Amygdala (tissue), 56 donors: ENCODE results near the gene CFL2.

ENCODE experiments used
- DNase-seq, 56 donors: peaks; one replicate each; lab custom pipeline; 2025; lab: John Stamatoyannopoulos, UW

The CFL2 gene

GRCh38 chr14:34678306-34678705 is 36.1 kb downstream of the CFL2 start:
- DNase-seq = peak in 10 of 56 donors; percentile 2 to 34 (median 10)

GRCh38 chr14:34676516-34677211 is 37.7 kb downstream of the CFL2 start:
- no peak for DNase-seq

GRCh38 chr14:34673702-34674101 is 40.7 kb downstream of the CFL2 start:
- no peak for DNase-seq

GRCh38 chr14:34671716-34672115 is 42.7 kb downstream of the CFL2 start:
- DNase-seq = no peak

- DNase-seq = no peak
Measured at GRCh38 chr14:34668111-34668510, 46.3 kb downstream of the CFL2 start.

GRCh38 chr14:34667007-34667406 is 47.4 kb downstream of the CFL2 start:
- no peak for DNase-seq

GRCh38 chr14:34665785-34666435 is 48.5 kb downstream of the CFL2 start:
- no peak for DNase-seq

- DNase-seq = no peak
Measured at GRCh38 chr14:34662561-34663088, 51.8 kb downstream of the CFL2 start.

- DNase-seq = no peak
Measured at GRCh38 chr14:34660796-34661195, 53.6 kb downstream of the CFL2 start.
